ENCODE results near the gene KLHL36.

DNA sequence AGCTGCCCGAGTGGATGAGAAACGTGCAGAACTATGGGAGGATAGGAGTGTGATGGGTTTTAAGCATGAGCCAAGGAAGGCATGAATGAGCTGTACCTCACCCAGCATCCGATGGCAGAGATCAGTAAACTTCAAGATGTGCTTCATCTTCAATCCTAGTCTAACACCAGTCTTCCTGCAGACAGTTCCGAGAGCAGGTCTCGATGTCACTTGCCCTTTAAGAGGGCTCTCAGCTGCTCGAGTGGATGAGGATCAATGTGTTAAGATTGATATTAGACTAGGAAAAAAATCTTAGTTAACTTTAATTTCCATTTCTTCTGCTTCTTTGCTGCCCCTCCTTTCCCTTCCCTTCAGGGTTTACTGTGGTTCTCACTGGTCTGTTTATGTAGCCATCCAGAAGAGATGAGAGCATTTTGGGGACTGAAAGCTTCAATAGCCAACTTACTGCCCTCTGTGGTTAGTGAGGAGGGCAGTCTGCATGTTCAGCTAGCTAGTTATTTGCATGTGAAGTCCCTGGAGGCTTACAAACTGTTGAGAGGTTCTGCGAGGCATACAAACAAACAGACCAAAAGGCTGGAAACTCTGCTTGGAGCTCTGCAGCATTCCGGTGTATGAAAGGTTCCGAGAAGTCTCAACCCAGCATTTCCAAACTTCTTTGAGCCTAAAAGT lies 15.3 kb downstream of the KLHL36 start:
- TF ChIP-seq, protein P1, sequence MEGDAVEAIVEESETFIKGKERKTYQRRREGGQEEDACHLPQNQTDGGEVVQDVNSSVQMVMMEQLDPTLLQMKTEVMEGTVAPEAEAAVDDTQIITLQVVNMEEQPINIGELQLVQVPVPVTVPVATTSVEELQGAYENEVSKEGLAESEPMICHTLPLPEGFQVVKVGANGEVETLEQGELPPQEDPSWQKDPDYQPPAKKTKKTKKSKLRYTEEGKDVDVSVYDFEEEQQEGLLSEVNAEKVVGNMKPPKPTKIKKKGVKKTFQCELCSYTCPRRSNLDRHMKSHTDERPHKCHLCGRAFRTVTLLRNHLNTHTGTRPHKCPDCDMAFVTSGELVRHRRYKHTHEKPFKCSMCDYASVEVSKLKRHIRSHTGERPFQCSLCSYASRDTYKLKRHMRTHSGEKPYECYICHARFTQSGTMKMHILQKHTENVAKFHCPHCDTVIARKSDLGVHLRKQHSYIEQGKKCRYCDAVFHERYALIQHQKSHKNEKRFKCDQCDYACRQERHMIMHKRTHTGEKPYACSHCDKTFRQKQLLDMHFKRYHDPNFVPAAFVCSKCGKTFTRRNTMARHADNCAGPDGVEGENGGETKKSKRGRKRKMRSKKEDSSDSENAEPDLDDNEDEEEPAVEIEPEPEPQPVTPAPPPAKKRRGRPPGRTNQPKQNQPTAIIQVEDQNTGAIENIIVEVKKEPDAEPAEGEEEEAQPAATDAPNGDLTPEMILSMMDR (IDR thresholded peaks at IDR 0.05): no peak
- TF ChIP-seq POLR2A (IDR thresholded peaks at IDR 0.05) (no peak), EP300 (IDR thresholded peaks at IDR 0.05) (no peak), POLR2AphosphoS5 (IDR thresholded peaks at IDR 0.05) (no peak)

Data from sigmoid colon (tissue), 4 donors.